ENCODE measurements around the gene PIP4K2C.

PIP4K2C gene

GRCh38 chr12:57621497-57622292 is 30.7 kb downstream of the PIP4K2C start:
- peak; percentile 61 for DNase-seq (ENCODE audit: low read depth)

- no peak for DNase-seq (ENCODE audit: low read depth)
These were observed 31.6 kb downstream of the PIP4K2C start for GRCh38 chr12:57622293-57623245.

GRCh38 chr12:57623385-57623784 is 32.4 kb downstream of the PIP4K2C start:
- no peak for DNase-seq (ENCODE audit: low read depth)

GRCh38 chr12:57623811-57624390 is 32.9 kb downstream of the PIP4K2C start:
- no peak for DNase-seq (ENCODE audit: low read depth)

- DNase-seq (ENCODE audit: low read depth), result no peak
These were observed 33.6 kb downstream of the PIP4K2C start for GRCh38 chr12:57624441-57625220.

- no peak for DNase-seq (ENCODE audit: low read depth)
These were observed 34.5 kb downstream of the PIP4K2C start for GRCh38 chr12:57625261-57626032.

GRCh38 chr12:57626111-57626920 is 35.3 kb downstream of the PIP4K2C start:
- no peak for DNase-seq (ENCODE audit: low read depth)

GRCh38 chr12:57626921-57627445 is 36.0 kb downstream of the PIP4K2C start:
- no peak for DNase-seq (ENCODE audit: low read depth)

- no peak for DNase-seq (ENCODE audit: low read depth)
These were observed 36.7 kb downstream of the PIP4K2C start for GRCh38 chr12:57627501-57628279.

- no peak for DNase-seq (ENCODE audit: low read depth)
These were observed 37.5 kb downstream of the PIP4K2C start for GRCh38 chr12:57628280-57629191.

GRCh38 chr12:57629897-57630471 is 39.0 kb downstream of the PIP4K2C start:
- DNase-seq (ENCODE audit: low read depth), result no peak

- DNase-seq (ENCODE audit: low read depth), result no peak
These were observed 40.0 kb downstream of the PIP4K2C start for GRCh38 chr12:57630891-57631433.

GRCh38 chr12:57631566-57632072 is 40.6 kb downstream of the PIP4K2C start:
- DNase-seq (ENCODE audit: low read depth), result no peak

GRCh38 chr12:57632073-57632957 is 41.3 kb downstream of the PIP4K2C start:
- no peak for DNase-seq (ENCODE audit: low read depth)

- peak; percentile 55 for DNase-seq (ENCODE audit: low read depth)
These were observed 42.2 kb downstream of the PIP4K2C start, which contains the start of gene B4GALNT1 for GRCh38 chr12:57632958-57633840. Gene B4GALNT1, minus strand, starts transcription at chr12:57633201. Its CDS starts 1,069 bp downstream, at chr12:57632132.
